ENCODE data around the gene C9orf57. TPM values are rescaled to one million over a fixed set of nuclear protein-coding genes. Genes with fewer than 3 reads are reported as not detected.

Gene C9orf57
- total and polyA plus RNA-seq, 2 of the 13 experiments (the other 11 are each of a cell fraction or from before 2014, with no cell fraction given) = 0.09 TPM; not detected in 1

GRCh38 chr9:72052122-72052521 is 8.3 kb downstream of the C9orf57 start (continued):
- TF ChIP-seq ZNF800 (CRISPR knock-in tag; IDR thresholded peaks at IDR 0.05) (no peak), ZFP62 (CRISPR knock-in tag; IDR thresholded peaks at IDR 0.05) (no peak), SAFB2 (CRISPR knock-in tag; IDR thresholded peaks at IDR 0.05; ENCODE audit: borderline replicate concordance, low read depth) (no peak)

- TF ChIP-seq HBP1 (CRISPR knock-in tag; IDR thresholded peaks at IDR 0.05; ENCODE audit: low read depth) (no peak), ZNF761 (CRISPR knock-in tag; conservative IDR thresholded peaks at IDR 0.05) (no peak), NCOR1 (IDR thresholded peaks at IDR 0.05; ENCODE audit: borderline replicate concordance, low read length) (no peak), ZNF431 (CRISPR knock-in tag; IDR thresholded peaks at IDR 0.05; ENCODE audit: borderline replicate concordance, low read depth) (no peak)
- Histone ChIP-seq H3K9me3 (ENCODE audit: low read length) (no peaks in the 10 kb centered on the region), H3K4me2 (ENCODE audit: low read depth, low read length) (no peak overlapping the region), H3K9ac (ENCODE audit: insufficient read depth, low read depth, low read length) (no peak overlapping the region), H3K79me2 (ENCODE audit: insufficient read depth, low read length) (no peaks in the 10 kb centered on the region), H4K20me1 (ENCODE audit: insufficient read depth, low read length) (no peaks in the 10 kb centered on the region), H3K4me1 (ENCODE audit: insufficient read depth, low read length) (peaks cover 20% of the 10 kb centered on the region), H2AFZ (ENCODE audit: low read length) (no peak overlapping the region), H3K27me3 (ENCODE audit: control insufficient read depth in 1 of 2, insufficient read depth in 2 of 2, low read length in 2 of 2) (no peaks in the 10 kb centered on the region; a peak in 1 of 5 replicates), H3K4me3 (replicated peaks in 1 of 3; ENCODE audit: insufficient read depth in 1 of 3, low read depth in 2 of 3, low read length in 3 of 3) (no peak overlapping the region), H3K36me3 (replicated peaks in 1 of 2; ENCODE audit: control insufficient read depth in 1 of 2, insufficient read depth in 2 of 2, low read length in 2 of 2) (no peaks in the 10 kb centered on the region), H3K27ac (ENCODE audit: extremely low read length, insufficient read depth, low read length) (no peak overlapping the region)
- ATAC-seq (no peak), FAIRE-seq (no peak), DNase-seq (ENCODE audit: low spot score) (no peak)
- 14% methylated on average over 4 of the region's 10 CpGs for WGBS (ENCODE audit: low lambda C conversion rate)
- BruUV-seq (replicated peaks) = no TSS peak
- CTCF ChIA-PET (ENCODE audit: low intra/inter-chr PET ratio, low total read pairs) = no interaction called here
- in situ Hi-C loops (cut with HindIII; ENCODE audit: extremely low pct_ligation_motif_present, low pct_unique_long_range_greater_than_20kb) = loop anchor here (25.0 kb wide), 3 partner anchors 88 to 763 kb away; partner anchors contain the start of gene GDA
- POLR2A ChIA-PET = no interaction called here
- intact Hi-C loops (cut with micrococcal nuclease; ENCODE audit: unreplicated experiment) = no loop called here
Observed at GRCh38 chr9:72048850-72049249, 11.6 kb downstream of the C9orf57 start.

Measured in HepG2 (cell line).